Prostate gland (tissue), 2 donors: ENCODE results near the gene MED12L.

Experiments
- CTCF ChIP-seq, 4 experiments: fragments of 200-600 bp in 2 of 4; fragments of 450-650 bp in 2 of 4; sonication (generic) in 2 of 4; IDR thresholded peaks; 1 replicate in 3 of 4; 2 replicates in 1 of 4; pipeline ENCODE4 v1.5.1; 2016 to 2019; ENCODE audit warnings: antibody characterized with exemption in 4 of 4, mild to moderate bottlenecking in 2 of 4, moderate library complexity in 2 of 4
- POLR2A ChIP-seq: fragments of 450-650 bp; IDR thresholded peaks from one replicate; pipeline ENCODE4 v1.6.1; 2016; ENCODE audit warnings: antibody characterized with exemption, mild to moderate bottlenecking
- POLR2AphosphoS5 ChIP-seq: sonication (generic); formaldehyde crosslinking; IDR thresholded peaks from one replicate; pipeline ENCODE4 v1.6.1; 2017; ENCODE audit warnings: antibody characterized with exemption

- no peak for TF ChIP-seq CTCF (IDR thresholded peaks at IDR 0.05)
- TF ChIP-seq POLR2A: no peak
- no peak for TF ChIP-seq POLR2AphosphoS5
These were observed 229.1 kb downstream of the MED12L start for GRCh38 chr3:151314593-151314992.
